ENCODE results near the gene MAPKAPK5. TPM values are rescaled to one million over a fixed set of nuclear protein-coding genes. Genes with fewer than 3 reads are reported as not detected.

MAPKAPK5 gene
- total and polyA plus RNA-seq, 10 of the 15 experiments (the other 5 are each of a cell fraction or from before 2014, with no cell fraction given), result 12.6 to 54.3 (median 41.5) TPM

DNA sequence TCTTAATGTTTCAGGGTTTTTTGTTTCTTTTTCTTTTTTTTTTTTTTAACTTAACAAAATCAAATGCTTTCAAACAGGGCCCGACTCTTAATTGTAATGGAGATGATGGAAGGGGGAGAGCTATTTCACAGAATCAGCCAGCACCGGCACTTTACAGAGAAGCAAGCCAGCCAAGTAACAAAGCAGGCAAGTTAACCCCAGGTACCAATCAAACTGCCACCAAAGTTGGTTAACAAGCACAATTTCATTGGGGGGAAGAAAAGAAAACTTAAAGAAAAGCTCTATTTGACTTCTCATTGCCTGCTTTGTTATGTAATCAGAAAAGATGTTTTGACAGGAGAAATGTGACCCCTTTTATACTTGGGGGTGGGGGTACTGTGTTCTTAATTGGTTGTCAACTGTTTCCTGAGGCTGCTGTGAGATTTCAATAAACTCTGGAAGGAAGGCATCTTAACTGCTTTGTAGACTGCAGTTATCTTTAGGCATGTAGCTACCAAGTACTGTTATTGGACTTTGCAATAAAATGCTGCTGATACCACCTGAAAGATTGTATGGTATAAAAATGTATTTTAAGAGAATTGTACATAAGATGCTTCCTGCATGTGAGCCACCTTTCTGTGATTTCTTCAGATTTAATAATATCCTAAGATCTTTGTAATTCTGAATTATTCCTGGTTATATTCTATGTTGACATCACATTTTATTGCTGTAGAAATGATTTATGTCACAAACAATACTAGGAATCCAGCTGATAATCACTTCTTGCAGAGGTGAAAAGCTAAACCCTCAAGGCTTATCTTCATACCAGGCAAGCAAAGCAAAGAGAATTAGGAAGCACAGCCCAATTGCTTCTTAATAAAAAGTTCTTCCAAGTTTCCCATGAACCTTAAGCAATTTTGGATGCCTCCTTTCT is 26.9 kb downstream of the MAPKAPK5 start:
- TF ChIP-seq, protein P1, sequence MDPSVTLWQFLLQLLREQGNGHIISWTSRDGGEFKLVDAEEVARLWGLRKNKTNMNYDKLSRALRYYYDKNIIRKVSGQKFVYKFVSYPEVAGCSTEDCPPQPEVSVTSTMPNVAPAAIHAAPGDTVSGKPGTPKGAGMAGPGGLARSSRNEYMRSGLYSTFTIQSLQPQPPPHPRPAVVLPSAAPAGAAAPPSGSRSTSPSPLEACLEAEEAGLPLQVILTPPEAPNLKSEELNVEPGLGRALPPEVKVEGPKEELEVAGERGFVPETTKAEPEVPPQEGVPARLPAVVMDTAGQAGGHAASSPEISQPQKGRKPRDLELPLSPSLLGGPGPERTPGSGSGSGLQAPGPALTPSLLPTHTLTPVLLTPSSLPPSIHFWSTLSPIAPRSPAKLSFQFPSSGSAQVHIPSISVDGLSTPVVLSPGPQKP (IDR thresholded peaks at IDR 0.05; ENCODE audit: low read depth, low read length), result no peak
- TF ChIP-seq ZNF217 (IDR thresholded peaks at IDR 0.05) (no peak), GATAD2B (conservative IDR thresholded peaks at IDR 0.05; ENCODE audit: low read depth) (no peak), SPI1 (IDR thresholded peaks at IDR 0.05; ENCODE audit: borderline replicate concordance, insufficient read depth, low read depth, low read length) (no peak), TARDBP (IDR thresholded peaks at IDR 0.05; ENCODE audit: borderline replicate concordance) (no peak), SP1 (IDR thresholded peaks at IDR 0.05; ENCODE audit: low read depth, low read length) (no peak)
- Histone ChIP-seq H3K27me3 (replicated peaks in 1 of 2; ENCODE audit: control insufficient read depth in 2 of 2, insufficient read depth in 2 of 2, low read length in 1 of 2) (no peaks in the 10 kb centered on the region), H3K4me2 (ENCODE audit: control insufficient read depth, insufficient read depth) (no peak overlapping the region), H3K4me3 (no peak overlapping the region), H3K79me2 (ENCODE audit: control insufficient read depth, insufficient read depth, low read length) (no peaks in the 10 kb centered on the region), H3K9me3 (replicated peaks; ENCODE audit: control insufficient read depth, insufficient read depth, low read length) (no peaks in the 10 kb centered on the region), H3K27ac (ENCODE audit: control insufficient read depth, insufficient read depth) (no peak overlapping the region), H3K36me3 (ENCODE audit: control insufficient read depth in 2 of 2, insufficient read depth in 2 of 2, low read length in 1 of 2) (peaks cover 9 to 32% of the 10 kb centered on the region in 2 experiments), H3K4me1 (ENCODE audit: control insufficient read depth, insufficient read depth, low read length) (no peaks in the 10 kb centered on the region), H2AFZ (ENCODE audit: control insufficient read depth, low read depth, low read length) (no peak overlapping the region), H3K9ac (ENCODE audit: control insufficient read depth, insufficient read depth, low read length) (no peak overlapping the region), H4K20me1 (ENCODE audit: control insufficient read depth, insufficient read depth) (no peaks in the 10 kb centered on the region)
- ChIA-PET POLR2A (interaction anchor here (0.7 kb wide), 1 partner anchor 77 kb away, joined by 3 read pairs; no protein-coding TSS in a partner anchor), RAD21 (ENCODE audit: unreplicated experiment) (interaction anchor here (0.6 kb wide), 1 partner anchor 602 kb away, joined by 3 read pairs; no protein-coding TSS in a partner anchor), CTCF (interaction anchor here (1.0 to 1.7 kb wide), 2 partner anchors 9 to 10 kb away, joined by 3 to 5 read pairs; no protein-coding TSS in a partner anchor), SMC1A (ENCODE audit: uncharacterized antibody, unreplicated experiment) (interaction anchor here (0.7 to 1.6 kb wide), 5 partner anchors 9 to 616 kb away, joined by 3 to 6 read pairs (median 4); no protein-coding TSS in a partner anchor)
- ATAC-seq (no peak), DNase-seq (ENCODE audit: low read depth, low spot score) (no peak), FAIRE-seq (no peak)
- 100% methylated on average over 1 of the region's 2 CpGs for WGBS (ENCODE audit: insufficient coverage, insufficient replicate concordance, low lambda C conversion rate, missing lambda C conversion rate)
- intact Hi-C loops (cut with micrococcal nuclease; ENCODE audit: unreplicated experiment), result no loop called here
- in situ Hi-C loops (cut with MboI), result no loop called here
- BruUV-seq (replicated peaks), result TSS peak; percentile 24
